Measurements from ENCODE around the gene NDFIP1. TPM values are rescaled to one million over a fixed set of nuclear protein-coding genes. Genes with fewer than 3 reads are reported as not detected.

Gene NDFIP1
- total and polyA plus RNA-seq, 2 of the 4 experiments (the other 2 are of a cell fraction) = 7.7 to 15.4 TPM

DNA sequence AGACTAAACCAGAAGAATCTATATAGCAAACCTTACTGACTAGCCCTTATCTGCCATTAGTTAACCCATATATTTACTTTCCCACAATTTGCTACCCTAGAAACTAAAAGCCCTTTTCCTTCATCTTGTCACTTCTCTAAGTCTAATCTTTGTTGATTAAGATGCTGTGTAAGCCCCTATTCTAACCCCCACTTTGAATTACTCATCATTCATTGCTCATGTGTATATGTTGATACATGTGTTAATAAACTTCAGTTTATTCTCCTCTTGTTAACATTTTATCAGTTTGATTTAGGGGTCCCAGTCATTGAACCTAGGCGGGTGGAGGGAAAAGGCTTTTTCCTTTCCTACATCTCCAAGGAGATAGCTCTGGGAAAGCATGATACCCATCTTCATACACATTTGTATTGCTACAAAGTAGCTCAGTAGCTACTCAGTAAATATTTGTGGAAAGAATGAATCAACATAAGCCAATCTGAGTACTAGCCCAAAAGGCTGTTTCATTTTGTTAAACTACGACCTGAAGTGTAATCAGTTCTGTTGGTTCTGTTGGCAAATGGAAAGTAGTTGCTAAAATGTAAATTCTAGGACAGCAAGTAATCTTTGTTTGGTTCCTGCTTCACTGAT lies 35.1 kb upstream of the NDFIP1 start:
- in situ Hi-C loops (cut with MboI; ENCODE audit: low sequenced_read_pairs) (no loop called here), intact Hi-C loops (cut with micrococcal nuclease) (no loop called here), dilution Hi-C loops (cut with HindIII; ENCODE audit: low sequenced_read_pairs, unreplicated experiment) (no loop called here)
- H3K36me3 ChIP-seq (ENCODE audit: control insufficient read depth, insufficient read depth, low read length) = no peaks in the 10 kb centered on the region
- no peak overlapping the region for H3K23ac ChIP-seq (ENCODE audit: low read depth, low read length)
- H2BK15ac ChIP-seq (ENCODE audit: low read depth, low read length) = no peak overlapping the region
- H4K8ac ChIP-seq (ENCODE audit: low read depth in 2 of 2, low read length in 2 of 2) = no peak overlapping the region
- no peak overlapping the region for H2AFZ ChIP-seq (replicated peaks; ENCODE audit: low read length, poor library complexity)
- no peak overlapping the region for H3K4me3 ChIP-seq (ENCODE audit: insufficient read depth, low read depth, low read length)
- no peak overlapping the region for H4K5ac ChIP-seq (ENCODE audit: low read depth, low read length)
- peak; percentile 80 for ATAC-seq (ENCODE audit: low read depth)
- H3K9me3 ChIP-seq (ENCODE audit: control insufficient read depth, insufficient read depth, low read length) = no peaks in the 10 kb centered on the region
- no peaks in the 10 kb centered on the region for H3K79me1 ChIP-seq (ENCODE audit: low read depth in 1 of 2, low read length in 2 of 2)
- H2BK20ac ChIP-seq (ENCODE audit: low read depth, low read length) = no peak overlapping the region
- no peak overlapping the region for H3K27ac ChIP-seq (ENCODE audit: insufficient read depth, low read length)
- H2AK5ac ChIP-seq (ENCODE audit: low read depth, low read length) = no peak overlapping the region
- peaks cover 22% of the 10 kb centered on the region for H3K27me3 ChIP-seq (ENCODE audit: control insufficient read depth, insufficient read depth, low read length)
- CTCF ChIA-PET = no interaction called here
- WGBS, 2 experiments (ENCODE audit: extremely low coverage in 2 of 2, insufficient read length in 1 of 2) = no CpG with 5 or more reads among the region's 2 CpGs
- no peak for DNase-seq
- no peak for TF ChIP-seq RAD21 (IDR thresholded peaks at IDR 0.05; ENCODE audit: low read length)
- TF ChIP-seq NFE2L2 (IDR thresholded peaks at IDR 0.05; ENCODE audit: low read depth, low read length) = no peak
- no peak for TF ChIP-seq CEBPB (IDR thresholded peaks at IDR 0.05; ENCODE audit: low read depth, low read length)
- TF ChIP-seq FOS (IDR thresholded peaks at IDR 0.05; ENCODE audit: low read depth, low read length) = no peak
- TF ChIP-seq MAFK (IDR thresholded peaks at IDR 0.05; ENCODE audit: low read depth, low read length) = no peak
- no peak for TF ChIP-seq SMC3 (IDR thresholded peaks at IDR 0.05; ENCODE audit: low read depth, low read length)
- no peak for TF ChIP-seq RFX5 (IDR thresholded peaks at IDR 0.05; ENCODE audit: low read depth, low read length)
- no peak for TF ChIP-seq BHLHE40 (IDR thresholded peaks at IDR 0.05; ENCODE audit: low read depth, low read length)
- TF ChIP-seq, protein P1, sequence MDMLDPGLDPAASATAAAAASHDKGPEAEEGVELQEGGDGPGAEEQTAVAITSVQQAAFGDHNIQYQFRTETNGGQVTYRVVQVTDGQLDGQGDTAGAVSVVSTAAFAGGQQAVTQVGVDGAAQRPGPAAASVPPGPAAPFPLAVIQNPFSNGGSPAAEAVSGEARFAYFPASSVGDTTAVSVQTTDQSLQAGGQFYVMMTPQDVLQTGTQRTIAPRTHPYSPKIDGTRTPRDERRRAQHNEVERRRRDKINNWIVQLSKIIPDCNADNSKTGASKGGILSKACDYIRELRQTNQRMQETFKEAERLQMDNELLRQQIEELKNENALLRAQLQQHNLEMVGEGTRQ (IDR thresholded peaks at IDR 0.05; ENCODE audit: low read depth, low read length) = no peak
- TF ChIP-seq, protein P2, sequence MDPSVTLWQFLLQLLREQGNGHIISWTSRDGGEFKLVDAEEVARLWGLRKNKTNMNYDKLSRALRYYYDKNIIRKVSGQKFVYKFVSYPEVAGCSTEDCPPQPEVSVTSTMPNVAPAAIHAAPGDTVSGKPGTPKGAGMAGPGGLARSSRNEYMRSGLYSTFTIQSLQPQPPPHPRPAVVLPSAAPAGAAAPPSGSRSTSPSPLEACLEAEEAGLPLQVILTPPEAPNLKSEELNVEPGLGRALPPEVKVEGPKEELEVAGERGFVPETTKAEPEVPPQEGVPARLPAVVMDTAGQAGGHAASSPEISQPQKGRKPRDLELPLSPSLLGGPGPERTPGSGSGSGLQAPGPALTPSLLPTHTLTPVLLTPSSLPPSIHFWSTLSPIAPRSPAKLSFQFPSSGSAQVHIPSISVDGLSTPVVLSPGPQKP (IDR thresholded peaks at IDR 0.05; ENCODE audit: borderline replicate concordance, low read depth, low read length) = no peak
- no peak for TF ChIP-seq CHD1 (IDR thresholded peaks at IDR 0.05; ENCODE audit: low read depth, low read length)
- no peak for TF ChIP-seq RCOR1 (IDR thresholded peaks at IDR 0.05; ENCODE audit: insufficient replicate concordance, low read length)
- no peak for TF ChIP-seq MXI1 (IDR thresholded peaks at IDR 0.05; ENCODE audit: borderline replicate concordance, low read depth, low read length)
- TF ChIP-seq MAZ (IDR thresholded peaks at IDR 0.05; ENCODE audit: borderline replicate concordance, low read depth, low read length) = no peak
- TF ChIP-seq, protein P3, sequence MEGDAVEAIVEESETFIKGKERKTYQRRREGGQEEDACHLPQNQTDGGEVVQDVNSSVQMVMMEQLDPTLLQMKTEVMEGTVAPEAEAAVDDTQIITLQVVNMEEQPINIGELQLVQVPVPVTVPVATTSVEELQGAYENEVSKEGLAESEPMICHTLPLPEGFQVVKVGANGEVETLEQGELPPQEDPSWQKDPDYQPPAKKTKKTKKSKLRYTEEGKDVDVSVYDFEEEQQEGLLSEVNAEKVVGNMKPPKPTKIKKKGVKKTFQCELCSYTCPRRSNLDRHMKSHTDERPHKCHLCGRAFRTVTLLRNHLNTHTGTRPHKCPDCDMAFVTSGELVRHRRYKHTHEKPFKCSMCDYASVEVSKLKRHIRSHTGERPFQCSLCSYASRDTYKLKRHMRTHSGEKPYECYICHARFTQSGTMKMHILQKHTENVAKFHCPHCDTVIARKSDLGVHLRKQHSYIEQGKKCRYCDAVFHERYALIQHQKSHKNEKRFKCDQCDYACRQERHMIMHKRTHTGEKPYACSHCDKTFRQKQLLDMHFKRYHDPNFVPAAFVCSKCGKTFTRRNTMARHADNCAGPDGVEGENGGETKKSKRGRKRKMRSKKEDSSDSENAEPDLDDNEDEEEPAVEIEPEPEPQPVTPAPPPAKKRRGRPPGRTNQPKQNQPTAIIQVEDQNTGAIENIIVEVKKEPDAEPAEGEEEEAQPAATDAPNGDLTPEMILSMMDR (conservative IDR thresholded peaks at IDR 0.05; ENCODE audit: low read depth, low read length) = no peak
- TF ChIP-seq POLR2A (IDR thresholded peaks at IDR 0.05; ENCODE audit: low read depth, low read length) = no peak
- no peak overlapping the region for H3K56ac ChIP-seq (ENCODE audit: extremely low read depth, insufficient read depth, low read length)
- no TSS peak for BruUV-seq (replicated peaks)
- H2BK120ac ChIP-seq (ENCODE audit: low read depth, low read length) = no peak overlapping the region
- no peaks in the 10 kb centered on the region for H3K9me1 ChIP-seq (ENCODE audit: insufficient read depth, low read length)
- no peak overlapping the region for H2AK9ac ChIP-seq (replicated peaks; ENCODE audit: low read depth, low read length, poor library complexity)
- H3K4ac ChIP-seq (ENCODE audit: low read depth, low read length) = no peak overlapping the region
- POLR2A ChIA-PET (ENCODE audit: unreplicated experiment) = no interaction called here
- H3K4me1 ChIP-seq (ENCODE audit: control insufficient read depth, insufficient read depth, low read length) = no peaks in the 10 kb centered on the region
- H3K9ac ChIP-seq (ENCODE audit: low read depth, low read length) = no peak overlapping the region
- H4K91ac ChIP-seq (ENCODE audit: insufficient read depth, low read depth, low read length) = no peak overlapping the region
- no peak overlapping the region for H2BK5ac ChIP-seq (ENCODE audit: low read depth, low read length, poor library complexity, severe bottlenecking)
- H3K4me2 ChIP-seq (ENCODE audit: low read depth, low read length) = no peak overlapping the region
- H4K20me1 ChIP-seq (ENCODE audit: insufficient read depth, low read length) = no peaks in the 10 kb centered on the region
- H3K18ac ChIP-seq (ENCODE audit: low read depth, low read length) = no peak overlapping the region
- H3K14ac ChIP-seq (replicated peaks; ENCODE audit: low read depth, low read length) = no peak overlapping the region
